MM.1S (cell line): Measurements from ENCODE around the gene DMTF1.

Experiments
- DNase-seq: peaks from one replicate; pipeline ENCODE4 v3.0.0-alpha.2; 2015
- H2AFZ ChIP-seq: fragments of 300-600 bp; sonication (generic); 2 replicates; pipeline ENCODE4 v1.6.0; 2016; ENCODE audit warnings: antibody characterized with exemption, low read length
- H3F3A ChIP-seq: fragments of 300-600 bp; sonication (generic); 2 replicates; pipeline ENCODE4 v1.6.1; 2016; ENCODE audit warnings: mild to moderate bottlenecking, antibody characterized with exemption, low read length, moderate library complexity, mixed read lengths; ENCODE audit not compliant: insufficient read depth
- H3K27ac ChIP-seq: fragments of 300-600 bp; sonication (generic); 2 replicates; pipeline ENCODE4 v1.5.1; 2016; ENCODE audit warnings: mild to moderate bottlenecking, low read length
- H3K27me3 ChIP-seq: fragments of 300-600 bp; sonication (generic); replicated peaks from 2 replicates; pipeline ENCODE4 v1.6.0; 2016; ENCODE audit warnings: low read length; ENCODE audit not compliant: insufficient read depth
- H3K36me3 ChIP-seq: fragments of 300-600 bp; sonication (generic); replicated peaks from 2 replicates; pipeline ENCODE4 v1.6.1; 2016; ENCODE audit warnings: mild to moderate bottlenecking, low read length, mixed read lengths; ENCODE audit not compliant: insufficient read depth
- H3K4me1 ChIP-seq: fragments of 300-600 bp; sonication (generic); 2 replicates; pipeline ENCODE4 v1.6.1; 2016; ENCODE audit warnings: low read length, mixed read lengths
- H3K4me2 ChIP-seq: fragments of 300-600 bp; sonication (generic); 2 replicates; pipeline ENCODE4 v1.6.0; 2016; ENCODE audit warnings: low read depth, low read length
- H3K4me3 ChIP-seq: fragments of 300-600 bp; sonication (generic); 2 replicates; pipeline ENCODE4 v1.5.1; 2016; ENCODE audit warnings: low read length, mixed read lengths
- H3K79me2 ChIP-seq: fragments of 300-600 bp; sonication (generic); 2 replicates; pipeline ENCODE4 v1.6.1; 2016; ENCODE audit warnings: mixed run types, low read length, mixed read lengths
- H3K9ac ChIP-seq: fragments of 300-600 bp; sonication (generic); 2 replicates; pipeline ENCODE4 v1.6.1; 2016; ENCODE audit warnings: low read length, mixed read lengths
- H3K9me2 ChIP-seq: fragments of 300-600 bp; sonication (generic); replicated peaks from 2 replicates; pipeline ENCODE4 v1.6.1; 2016; ENCODE audit warnings: mild to moderate bottlenecking, low read length, mixed read lengths; ENCODE audit not compliant: insufficient read depth
- H3K9me3 ChIP-seq: fragments of 300-600 bp; sonication (generic); replicated peaks from 2 replicates; pipeline ENCODE4 v1.6.1; 2016; ENCODE audit warnings: mild to moderate bottlenecking, low read length, mixed read lengths; ENCODE audit not compliant: insufficient read depth
- H4K20me1 ChIP-seq: fragments of 300-600 bp; sonication (generic); 2 replicates; pipeline ENCODE4 v1.6.1; 2016; ENCODE audit warnings: mild to moderate bottlenecking, low read length, moderate library complexity, mixed read lengths; ENCODE audit not compliant: insufficient read depth
- CTCF ChIP-seq: fragments of 300-600 bp; sonication (generic); IDR thresholded peaks from 2 replicates; pipeline ENCODE4 v1.5.1; 2016; ENCODE audit warnings: antibody characterized with exemption, low read length, mixed read lengths
- EZH2 ChIP-seq: fragments of 300-600 bp; sonication (generic); optimal IDR thresholded peaks from 2 replicates; pipeline ENCODE3; 2017; ENCODE audit warnings: low read depth, mild to moderate bottlenecking, antibody characterized with exemption, low read length, mixed read lengths
- EZH2phosphoT487 ChIP-seq: fragments of 300-600 bp; sonication (generic); IDR thresholded peaks from 2 replicates; pipeline ENCODE4 v1.6.1; 2018; ENCODE audit warnings: antibody characterized with exemption, low read length

The DMTF1 gene

GRCh38 chr7:87148332-87148955 is 3.8 kb upstream of the DMTF1 start:
- H3K9me3 ChIP-seq: no peaks in the 10 kb centered on the region
- H2AFZ ChIP-seq: no peak overlapping the region
- H3K4me1 ChIP-seq: peaks cover 24% of the 10 kb centered on the region
- H3K9ac ChIP-seq: no peak overlapping the region
- DNase-seq: peak; percentile 31
- no peak overlapping the region for H3K4me2 ChIP-seq
- TF ChIP-seq EZH2phosphoT487 (no peak), CTCF (peak; percentile 61)
- no peaks in the 10 kb centered on the region for H3K27me3 ChIP-seq
- no peak overlapping the region for H3K27ac ChIP-seq
- peaks cover 22% of the 10 kb centered on the region for H3F3A ChIP-seq
- no peaks in the 10 kb centered on the region for H4K20me1 ChIP-seq
- H3K9me2 ChIP-seq: no peaks in the 10 kb centered on the region
- H3K36me3 ChIP-seq: no peaks in the 10 kb centered on the region
- H3K4me3 ChIP-seq: no peak overlapping the region
- peaks cover 7% of the 10 kb centered on the region for H3K79me2 ChIP-seq

- TF ChIP-seq EZH2phosphoT487: no peak
- TF ChIP-seq EZH2: no peak
- no peak for TF ChIP-seq CTCF
- peaks cover 2% of the 10 kb centered on the region; the same call in 1 of the 2 replicates for H4K20me1 ChIP-seq
- H3K4me3 ChIP-seq: peak overlapping the region; percentile 66
- no peaks in the 10 kb centered on the region for H3K9me3 ChIP-seq
- peaks cover 17% of the 10 kb centered on the region; the same call in 1 of the 2 replicates for H3K4me1 ChIP-seq
- no peak for DNase-seq
- peaks cover 34% of the 10 kb centered on the region for H3K79me2 ChIP-seq
- H3K27ac ChIP-seq: peak overlapping the region; percentile 85; the same call in 1 of the 2 replicates
- no peaks in the 10 kb centered on the region for H3K9me2 ChIP-seq
- 0 out of 2 replicates have a peak, but pooled peaks cover 10% of the 10 kb centered on the region for H3F3A ChIP-seq
- peak overlapping the region; percentile 77 for H3K9ac ChIP-seq
- no peaks in the 10 kb centered on the region for H3K27me3 ChIP-seq
- H3K4me2 ChIP-seq: peak overlapping the region; percentile 60
- no peaks in the 10 kb centered on the region for H3K36me3 ChIP-seq
- peak overlapping the region; percentile 59 for H2AFZ ChIP-seq
Observed at GRCh38 chr7:87151002-87151728, 1.1 kb upstream of the DMTF1 start.

GRCh38 chr7:87151729-87152111 is 533 bp upstream of the DMTF1 start:
- no peak for DNase-seq

More at GRCh38 chr7:87151729-87152111, 533 bp upstream of the DMTF1 start:
- Histone ChIP-seq H3K9ac (peak overlapping the region; percentile 77), H3K9me3 (no peaks in the 10 kb centered on the region), H3K27me3 (no peaks in the 10 kb centered on the region), H3F3A (0 out of 2 replicates have a peak, but pooled peaks cover 10% of the 10 kb centered on the region), H3K27ac (peak overlapping the region; percentile 85), H3K4me2 (peak overlapping the region; percentile 60), H3K9me2 (no peaks in the 10 kb centered on the region), H3K4me3 (peak overlapping the region; percentile 66), H3K4me1 (peaks cover 17% of the 10 kb centered on the region; the same call in 1 of the 2 replicates), H2AFZ (peak overlapping the region; percentile 59), H3K36me3 (no peaks in the 10 kb centered on the region), H3K79me2 (peaks cover 40% of the 10 kb centered on the region), H4K20me1 (peaks cover 6% of the 10 kb centered on the region; the same call in 1 of the 2 replicates)
- TF ChIP-seq EZH2phosphoT487 (no peak), CTCF (no peak), EZH2 (no peak)
